Measurements from ENCODE around the gene RNF224. TPM values are rescaled to one million over a fixed set of nuclear protein-coding genes. Genes with fewer than 3 reads are reported as not detected.

The RNF224 gene
- total and polyA plus RNA-seq, 2 of the 13 experiments (the other 11 are each of a cell fraction or from before 2014, with no cell fraction given): 0.09 TPM; not detected in 1

GRCh38 chr9:137205126-137206069 is 21.9 kb upstream of the RNF224 start, which contains the start of the genes NDOR1 and TMEM203 (continued):
- TF ChIP-seq, protein P1, sequence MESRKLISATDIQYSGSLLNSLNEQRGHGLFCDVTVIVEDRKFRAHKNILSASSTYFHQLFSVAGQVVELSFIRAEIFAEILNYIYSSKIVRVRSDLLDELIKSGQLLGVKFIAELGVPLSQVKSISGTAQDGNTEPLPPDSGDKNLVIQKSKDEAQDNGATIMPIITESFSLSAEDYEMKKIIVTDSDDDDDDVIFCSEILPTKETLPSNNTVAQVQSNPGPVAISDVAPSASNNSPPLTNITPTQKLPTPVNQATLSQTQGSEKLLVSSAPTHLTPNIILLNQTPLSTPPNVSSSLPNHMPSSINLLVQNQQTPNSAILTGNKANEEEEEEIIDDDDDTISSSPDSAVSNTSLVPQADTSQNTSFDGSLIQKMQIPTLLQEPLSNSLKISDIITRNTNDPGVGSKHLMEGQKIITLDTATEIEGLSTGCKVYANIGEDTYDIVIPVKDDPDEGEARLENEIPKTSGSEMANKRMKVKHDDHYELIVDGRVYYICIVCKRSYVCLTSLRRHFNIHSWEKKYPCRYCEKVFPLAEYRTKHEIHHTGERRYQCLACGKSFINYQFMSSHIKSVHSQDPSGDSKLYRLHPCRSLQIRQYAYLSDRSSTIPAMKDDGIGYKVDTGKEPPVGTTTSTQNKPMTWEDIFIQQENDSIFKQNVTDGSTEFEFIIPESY (CRISPR knock-in tag; IDR thresholded peaks at IDR 0.05): peak; percentile 35; the same call in 1 of the 2 replicates
- TF ChIP-seq ZNF800 (CRISPR knock-in tag; IDR thresholded peaks at IDR 0.05): peak; percentile 23; the same call in 1 of the 2 replicates
- no peak for TF ChIP-seq SKI (IDR thresholded peaks at IDR 0.05; ENCODE audit: partially characterized antibody)
- peak; percentile 48; the same call in 1 of the 2 replicates for TF ChIP-seq MIER3 (CRISPR knock-in tag; IDR thresholded peaks at IDR 0.05; ENCODE audit: borderline replicate concordance)
- TF ChIP-seq, protein P2, sequence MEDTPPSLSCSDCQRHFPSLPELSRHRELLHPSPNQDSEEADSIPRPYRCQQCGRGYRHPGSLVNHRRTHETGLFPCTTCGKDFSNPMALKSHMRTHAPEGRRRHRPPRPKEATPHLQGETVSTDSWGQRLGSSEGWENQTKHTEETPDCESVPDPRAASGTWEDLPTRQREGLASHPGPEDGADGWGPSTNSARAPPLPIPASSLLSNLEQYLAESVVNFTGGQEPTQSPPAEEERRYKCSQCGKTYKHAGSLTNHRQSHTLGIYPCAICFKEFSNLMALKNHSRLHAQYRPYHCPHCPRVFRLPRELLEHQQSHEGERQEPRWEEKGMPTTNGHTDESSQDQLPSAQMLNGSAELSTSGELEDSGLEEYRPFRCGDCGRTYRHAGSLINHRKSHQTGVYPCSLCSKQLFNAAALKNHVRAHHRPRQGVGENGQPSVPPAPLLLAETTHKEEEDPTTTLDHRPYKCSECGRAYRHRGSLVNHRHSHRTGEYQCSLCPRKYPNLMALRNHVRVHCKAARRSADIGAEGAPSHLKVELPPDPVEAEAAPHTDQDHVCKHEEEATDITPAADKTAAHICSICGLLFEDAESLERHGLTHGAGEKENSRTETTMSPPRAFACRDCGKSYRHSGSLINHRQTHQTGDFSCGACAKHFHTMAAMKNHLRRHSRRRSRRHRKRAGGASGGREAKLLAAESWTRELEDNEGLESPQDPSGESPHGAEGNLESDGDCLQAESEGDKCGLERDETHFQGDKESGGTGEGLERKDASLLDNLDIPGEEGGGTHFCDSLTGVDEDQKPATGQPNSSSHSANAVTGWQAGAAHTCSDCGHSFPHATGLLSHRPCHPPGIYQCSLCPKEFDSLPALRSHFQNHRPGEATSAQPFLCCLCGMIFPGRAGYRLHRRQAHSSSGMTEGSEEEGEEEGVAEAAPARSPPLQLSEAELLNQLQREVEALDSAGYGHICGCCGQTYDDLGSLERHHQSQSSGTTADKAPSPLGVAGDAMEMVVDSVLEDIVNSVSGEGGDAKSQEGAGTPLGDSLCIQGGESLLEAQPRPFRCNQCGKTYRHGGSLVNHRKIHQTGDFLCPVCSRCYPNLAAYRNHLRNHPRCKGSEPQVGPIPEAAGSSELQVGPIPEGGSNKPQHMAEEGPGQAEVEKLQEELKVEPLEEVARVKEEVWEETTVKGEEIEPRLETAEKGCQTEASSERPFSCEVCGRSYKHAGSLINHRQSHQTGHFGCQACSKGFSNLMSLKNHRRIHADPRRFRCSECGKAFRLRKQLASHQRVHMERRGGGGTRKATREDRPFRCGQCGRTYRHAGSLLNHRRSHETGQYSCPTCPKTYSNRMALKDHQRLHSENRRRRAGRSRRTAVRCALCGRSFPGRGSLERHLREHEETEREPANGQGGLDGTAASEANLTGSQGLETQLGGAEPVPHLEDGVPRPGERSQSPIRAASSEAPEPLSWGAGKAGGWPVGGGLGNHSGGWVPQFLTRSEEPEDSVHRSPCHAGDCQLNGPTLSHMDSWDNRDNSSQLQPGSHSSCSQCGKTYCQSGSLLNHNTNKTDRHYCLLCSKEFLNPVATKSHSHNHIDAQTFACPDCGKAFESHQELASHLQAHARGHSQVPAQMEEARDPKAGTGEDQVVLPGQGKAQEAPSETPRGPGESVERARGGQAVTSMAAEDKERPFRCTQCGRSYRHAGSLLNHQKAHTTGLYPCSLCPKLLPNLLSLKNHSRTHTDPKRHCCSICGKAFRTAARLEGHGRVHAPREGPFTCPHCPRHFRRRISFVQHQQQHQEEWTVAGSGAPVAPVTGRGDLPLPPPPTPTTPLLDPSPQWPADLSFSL (CRISPR knock-in tag; IDR thresholded peaks at IDR 0.05): no peak
- TF ChIP-seq SMAD3 (CRISPR knock-in tag; IDR thresholded peaks at IDR 0.05): 0 out of 2 replicates have a peak, but pooled peaks have one; percentile 72
- TF ChIP-seq, protein P3, sequence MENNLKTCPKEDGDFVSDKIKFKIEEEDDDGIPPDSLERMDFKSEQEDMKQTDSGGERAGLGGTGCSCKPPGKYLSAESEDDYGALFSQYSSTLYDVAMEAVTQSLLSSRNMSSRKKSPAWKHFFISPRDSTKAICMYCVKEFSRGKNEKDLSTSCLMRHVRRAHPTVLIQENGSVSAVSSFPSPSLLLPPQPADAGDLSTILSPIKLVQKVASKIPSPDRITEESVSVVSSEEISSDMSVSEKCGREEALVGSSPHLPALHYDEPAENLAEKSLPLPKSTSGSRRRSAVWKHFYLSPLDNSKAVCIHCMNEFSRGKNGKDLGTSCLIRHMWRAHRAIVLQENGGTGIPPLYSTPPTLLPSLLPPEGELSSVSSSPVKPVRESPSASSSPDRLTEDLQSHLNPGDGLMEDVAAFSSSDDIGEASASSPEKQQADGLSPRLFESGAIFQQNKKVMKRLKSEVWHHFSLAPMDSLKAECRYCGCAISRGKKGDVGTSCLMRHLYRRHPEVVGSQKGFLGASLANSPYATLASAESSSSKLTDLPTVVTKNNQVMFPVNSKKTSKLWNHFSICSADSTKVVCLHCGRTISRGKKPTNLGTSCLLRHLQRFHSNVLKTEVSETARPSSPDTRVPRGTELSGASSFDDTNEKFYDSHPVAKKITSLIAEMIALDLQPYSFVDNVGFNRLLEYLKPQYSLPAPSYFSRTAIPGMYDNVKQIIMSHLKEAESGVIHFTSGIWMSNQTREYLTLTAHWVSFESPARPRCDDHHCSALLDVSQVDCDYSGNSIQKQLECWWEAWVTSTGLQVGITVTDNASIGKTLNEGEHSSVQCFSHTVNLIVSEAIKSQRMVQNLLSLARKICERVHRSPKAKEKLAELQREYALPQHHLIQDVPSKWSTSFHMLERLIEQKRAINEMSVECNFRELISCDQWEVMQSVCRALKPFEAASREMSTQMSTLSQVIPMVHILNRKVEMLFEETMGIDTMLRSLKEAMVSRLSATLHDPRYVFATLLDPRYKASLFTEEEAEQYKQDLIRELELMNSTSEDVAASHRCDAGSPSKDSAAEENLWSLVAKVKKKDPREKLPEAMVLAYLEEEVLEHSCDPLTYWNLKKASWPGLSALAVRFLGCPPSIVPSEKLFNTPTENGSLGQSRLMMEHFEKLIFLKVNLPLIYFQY (CRISPR knock-in tag; IDR thresholded peaks at IDR 0.05; ENCODE audit: borderline replicate concordance): peak; percentile 19; the same call in 1 of the 2 replicates
- TF ChIP-seq, protein P4, sequence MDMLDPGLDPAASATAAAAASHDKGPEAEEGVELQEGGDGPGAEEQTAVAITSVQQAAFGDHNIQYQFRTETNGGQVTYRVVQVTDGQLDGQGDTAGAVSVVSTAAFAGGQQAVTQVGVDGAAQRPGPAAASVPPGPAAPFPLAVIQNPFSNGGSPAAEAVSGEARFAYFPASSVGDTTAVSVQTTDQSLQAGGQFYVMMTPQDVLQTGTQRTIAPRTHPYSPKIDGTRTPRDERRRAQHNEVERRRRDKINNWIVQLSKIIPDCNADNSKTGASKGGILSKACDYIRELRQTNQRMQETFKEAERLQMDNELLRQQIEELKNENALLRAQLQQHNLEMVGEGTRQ (IDR thresholded peaks at IDR 0.05; ENCODE audit: low read depth, low read length): no peak
- TF ChIP-seq, protein P4 (CRISPR knock-in tag; IDR thresholded peaks at IDR 0.05; ENCODE audit: borderline replicate concordance): no peak
- no peak for TF ChIP-seq ZKSCAN1 (IDR thresholded peaks at IDR 0.05; ENCODE audit: low read length)
